ENCODE data around the gene HIRA.
A peak's percentile ranks its signal among the peaks of the same experiment; 100 is the strongest.
"Not testable (repeated sequence)": the region's sequence is repeated elsewhere in the genome, so short reads cannot be mapped to it uniquely, and the experiment has no call there.

Gene HIRA

DNA sequence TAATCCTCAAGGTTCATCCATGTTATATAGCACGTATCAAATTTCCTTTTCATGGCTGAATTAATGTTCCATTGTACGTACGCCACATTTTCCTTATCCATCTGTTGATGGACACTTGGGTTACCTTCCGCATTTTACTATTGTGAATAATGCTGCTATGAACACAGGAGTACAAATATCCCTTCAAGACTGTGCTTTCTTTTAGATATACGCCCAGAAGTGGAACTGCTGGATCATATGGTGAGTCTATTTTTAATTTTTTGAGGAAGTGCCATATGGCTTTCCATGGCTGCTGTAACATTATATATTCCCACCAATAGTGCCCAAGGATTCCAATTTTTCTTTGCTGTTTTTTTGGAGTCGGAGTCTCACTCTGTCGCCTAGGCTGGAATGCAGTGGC is 6.8 kb upstream of the HIRA start:
- DNase-seq, result no peak

DNA sequence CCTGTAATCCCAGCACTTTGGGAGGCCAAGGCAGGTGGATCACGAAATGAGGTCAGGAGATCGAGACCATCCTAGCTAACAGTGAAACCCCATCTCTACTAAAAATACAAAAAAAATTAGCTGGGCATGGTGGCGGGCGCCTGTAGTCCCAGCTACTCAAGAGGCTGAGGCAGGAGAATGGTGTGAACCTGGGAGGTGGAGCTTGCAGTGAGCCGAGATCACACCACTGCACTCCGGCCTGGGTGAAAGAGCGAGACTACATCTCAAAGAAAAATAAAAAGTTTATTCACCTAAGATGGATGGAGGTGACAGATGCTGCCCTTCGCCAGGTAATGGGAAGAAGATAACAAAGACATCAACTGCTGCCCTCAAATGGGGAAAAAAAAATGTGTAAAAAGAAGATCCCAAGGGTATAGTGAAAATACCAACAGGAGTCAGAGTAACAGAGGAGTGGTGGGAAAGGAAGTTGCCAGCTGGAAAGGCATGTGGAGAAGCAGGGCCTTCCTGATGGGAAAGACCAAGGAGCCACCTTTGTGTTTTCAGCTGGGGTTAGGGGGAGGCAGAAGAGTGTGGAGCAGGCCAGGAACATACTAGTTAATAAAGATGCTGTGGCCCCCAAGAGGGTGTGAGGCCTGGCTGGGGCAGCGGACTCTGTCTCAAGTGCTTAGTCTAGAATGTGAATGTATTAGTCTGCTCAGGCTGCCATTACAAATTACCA is 5.1 kb upstream of the HIRA start:
- DNase-seq, result not testable (repeated sequence)

DNA sequence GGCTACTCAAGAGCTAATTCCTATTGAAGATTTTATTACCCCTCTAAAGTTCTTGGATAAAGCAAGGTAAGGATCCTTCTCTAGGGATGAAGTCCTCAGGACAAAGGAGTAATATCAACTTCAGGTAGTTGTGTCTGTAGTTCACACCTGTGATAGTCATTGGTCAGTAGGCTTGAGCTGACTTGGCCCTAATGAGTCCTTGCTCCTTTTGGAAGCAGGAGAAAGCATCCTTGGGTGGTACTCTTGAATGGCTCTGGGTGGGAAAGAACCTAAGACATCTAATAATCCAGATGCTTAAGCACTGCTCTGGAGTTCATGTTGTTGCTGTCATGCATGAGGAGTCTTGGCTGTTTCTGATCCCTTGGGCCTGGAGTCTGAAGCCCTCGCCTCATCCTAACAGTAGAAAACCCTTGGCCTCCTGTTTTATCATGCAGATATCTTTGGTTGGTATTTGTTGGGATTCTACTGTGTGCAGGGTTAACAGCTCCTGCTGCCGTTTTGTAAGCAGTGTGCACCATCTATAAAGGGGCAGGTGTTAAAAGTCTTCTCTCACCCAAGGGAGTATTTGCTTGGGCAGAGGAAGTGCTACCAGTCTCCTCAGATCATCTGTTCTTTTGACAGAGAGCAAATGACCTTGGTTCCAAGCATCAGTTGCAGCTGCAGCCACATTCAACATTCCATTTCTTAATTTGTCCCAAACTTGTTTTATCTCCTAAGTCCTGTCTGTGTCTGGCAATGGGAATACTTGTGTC is 3.5 kb upstream of the HIRA start:
- DNase-seq, result no peak

DNA sequence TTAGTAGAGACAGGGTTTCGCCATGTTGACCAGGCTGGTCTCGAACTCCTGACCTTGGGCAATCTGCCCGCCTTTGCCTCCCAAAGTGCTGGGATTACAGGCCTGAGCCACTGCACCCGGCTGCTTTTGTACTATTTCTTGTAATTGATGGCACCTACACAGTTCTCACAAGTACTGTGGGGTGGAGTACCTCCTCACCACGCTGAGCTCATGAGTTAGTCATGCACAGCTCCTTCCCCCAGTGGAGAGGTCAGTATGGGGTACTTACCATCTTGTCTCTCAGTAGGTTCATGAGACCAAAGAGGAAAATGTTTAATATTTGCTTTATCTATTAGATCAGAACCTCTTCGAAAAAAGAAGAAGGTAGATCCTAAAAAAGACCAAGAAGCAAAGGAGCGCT is 2.9 kb upstream of the HIRA start:
- DNase-seq, result no peak

DNA sequence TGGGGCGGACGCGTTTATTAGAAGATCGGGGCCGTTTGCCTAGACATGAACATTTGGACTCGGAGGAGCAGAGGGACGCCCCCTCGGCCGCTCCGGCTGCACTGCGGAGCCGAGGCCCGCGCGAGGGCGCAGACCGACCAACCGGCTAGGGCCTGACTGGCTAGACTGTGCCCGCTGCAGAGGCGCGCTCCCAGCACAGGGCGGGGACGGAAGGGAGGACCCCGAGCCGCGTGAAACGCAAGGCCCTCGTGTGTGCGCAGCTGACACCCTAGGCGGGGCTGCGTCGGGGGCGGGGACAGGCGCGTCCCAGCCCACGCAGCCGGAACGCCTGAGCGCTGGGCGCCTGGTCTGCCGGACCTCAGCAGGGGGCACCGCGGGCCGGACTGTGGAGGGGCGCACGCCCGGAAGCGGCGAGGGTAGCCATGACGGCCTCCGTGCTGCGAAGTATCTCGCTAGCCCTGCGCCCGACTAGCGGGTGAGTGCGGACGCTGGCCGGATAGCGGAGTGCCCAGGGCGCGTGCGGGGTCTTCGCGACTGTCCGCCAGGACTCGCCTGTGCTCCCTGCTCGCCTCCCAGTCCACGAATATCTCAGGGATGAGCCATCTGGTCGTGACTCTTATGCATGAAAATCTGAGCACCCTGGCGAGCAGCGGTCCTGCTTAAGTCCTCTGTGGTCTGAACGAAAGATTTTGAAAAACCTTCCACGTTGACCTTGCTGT is 759 bp upstream of the HIRA start, which contains the start of gene MRPL40:
TSS of gene MRPL40 (plus strand) at position 413 of the 719 bp plus-strand sequence. CDS start at position 423, 10 bp downstream.
- peak; percentile 92 for DNase-seq

DNA sequence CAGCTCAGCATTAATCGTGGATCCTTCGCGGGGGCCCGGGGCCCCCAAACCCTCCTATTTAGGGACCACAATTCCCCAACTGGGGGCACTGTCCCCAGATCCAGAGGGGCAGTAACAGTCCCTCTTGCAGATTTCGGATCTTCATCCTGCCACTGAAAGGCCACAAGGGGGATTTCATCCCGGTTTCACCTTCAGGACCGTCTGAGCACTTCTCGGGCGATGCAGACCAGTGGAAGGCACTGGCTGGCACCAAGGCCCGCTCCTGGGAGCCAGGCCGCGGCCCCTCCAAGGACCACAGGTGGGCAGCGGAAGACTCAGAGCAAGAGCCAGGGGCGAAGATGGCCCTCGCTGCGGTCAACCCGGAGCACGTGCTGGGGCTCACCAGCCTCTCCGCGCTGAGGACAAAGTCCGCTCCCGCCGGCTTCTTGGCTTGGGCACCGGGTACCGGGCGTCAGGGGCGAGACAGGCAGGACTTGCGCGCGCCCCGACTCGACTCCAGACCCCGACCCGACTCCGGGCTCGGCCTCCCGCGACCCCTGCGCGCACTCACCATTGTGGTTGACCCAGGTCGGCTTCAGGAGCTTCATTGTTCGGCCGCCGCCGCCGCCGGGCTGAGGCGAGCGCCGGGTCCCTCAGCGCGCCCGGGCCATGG is 517 bp downstream of the HIRA start:
- DNase-seq, result no peak

DNA sequence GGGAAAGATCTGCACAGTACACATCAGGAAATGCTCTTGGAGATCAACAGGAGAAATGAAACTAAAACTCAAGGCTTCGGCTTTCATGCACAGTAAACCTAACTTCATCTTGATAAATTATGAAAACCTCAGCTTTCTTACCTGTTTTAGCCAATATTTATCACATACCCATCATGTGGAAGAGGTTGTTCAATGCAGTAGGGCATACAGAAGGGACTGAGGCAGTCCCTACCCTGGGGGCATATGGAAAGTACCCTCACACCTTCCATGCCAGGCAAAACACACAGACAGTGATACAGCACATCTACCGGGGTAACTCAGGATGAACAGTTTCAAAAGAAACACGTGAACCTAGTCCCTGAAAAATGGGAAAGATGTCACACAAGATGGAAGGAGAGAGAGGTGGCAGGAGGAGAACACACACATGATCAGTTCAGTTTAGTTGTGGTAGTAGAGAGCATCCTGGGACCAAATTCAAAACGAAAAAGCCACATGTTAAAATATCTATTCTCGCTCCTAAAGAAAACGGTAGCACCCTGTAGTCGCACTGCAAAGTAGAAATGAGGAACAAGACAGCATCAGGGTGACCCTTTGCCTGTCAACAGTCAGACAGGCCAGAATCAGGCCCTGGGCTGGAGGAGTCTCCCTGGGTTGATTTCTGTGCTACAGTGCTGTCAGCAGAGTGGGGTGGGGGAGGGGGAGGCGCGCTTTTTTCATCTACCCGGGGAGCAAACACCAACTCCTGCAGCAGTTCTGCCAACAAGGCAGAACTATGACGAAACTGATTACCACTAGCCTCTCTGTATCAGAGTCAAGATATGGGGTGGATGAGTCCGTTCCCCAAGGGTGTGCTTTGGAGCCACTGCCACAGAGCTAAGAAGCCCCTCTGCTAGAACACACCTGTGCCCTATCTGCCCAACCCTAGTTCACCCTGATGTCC is 1.3 kb downstream of the HIRA start:
- DNase-seq, result peak; percentile 43

DNA sequence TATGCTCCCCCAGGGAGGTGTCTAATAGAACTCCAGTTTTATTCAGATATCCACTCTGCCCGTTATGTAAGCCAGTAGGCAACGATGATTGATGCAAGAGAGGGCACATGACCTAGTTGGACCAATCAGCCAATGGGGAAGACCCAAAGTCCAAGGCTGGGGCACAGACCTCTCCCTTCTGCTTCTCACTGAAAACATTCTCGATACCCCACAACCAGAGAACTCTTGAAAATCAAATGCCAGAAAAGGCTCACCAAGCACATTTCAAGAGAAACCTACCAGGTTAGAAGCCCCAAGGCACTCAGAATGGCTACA is 7.4 kb downstream of the HIRA start:
- DNase-seq, result no peak

DNA sequence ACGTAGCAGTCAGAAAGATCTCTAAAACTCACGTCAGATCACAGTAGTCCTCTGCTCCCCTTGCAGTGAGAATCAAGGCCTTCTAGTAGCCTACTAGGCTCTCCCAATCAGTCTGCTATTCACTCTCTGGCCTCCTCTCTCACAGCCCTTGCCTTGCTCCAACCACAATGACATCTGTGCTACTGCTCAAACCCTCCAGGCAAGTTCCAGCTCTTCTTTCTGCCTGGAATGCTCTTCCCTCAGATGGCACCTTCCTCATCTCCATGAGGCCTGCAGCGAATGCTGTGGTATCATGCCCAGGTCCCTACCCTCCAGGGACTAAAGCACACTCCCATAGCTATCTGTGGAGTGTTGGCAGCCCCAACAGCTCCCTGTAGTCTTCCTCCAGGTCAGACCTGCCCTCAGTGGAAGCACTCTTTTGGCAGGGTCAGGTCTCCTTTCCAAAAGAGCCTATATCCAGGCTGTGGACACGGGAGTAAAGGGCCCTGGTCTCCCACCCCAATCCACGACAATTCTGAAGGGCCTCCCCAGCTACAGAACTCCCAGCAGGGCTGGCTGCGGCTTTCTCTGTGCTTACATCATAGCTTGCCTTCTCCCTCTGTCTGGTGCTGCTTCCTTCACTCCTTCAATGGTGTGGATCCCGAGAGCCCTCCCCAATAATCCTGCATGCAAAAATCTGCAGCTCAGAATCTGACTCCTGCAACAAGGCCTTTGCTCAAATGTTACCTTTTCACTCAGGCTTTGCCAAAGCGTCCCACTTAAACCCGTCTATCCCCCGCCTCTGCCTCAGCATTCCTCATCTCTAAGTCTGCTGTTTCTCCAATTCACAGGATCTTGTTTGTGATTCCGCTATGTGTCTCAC is 8.9 kb downstream of the HIRA start:
- DNase-seq, result no peak

DNA sequence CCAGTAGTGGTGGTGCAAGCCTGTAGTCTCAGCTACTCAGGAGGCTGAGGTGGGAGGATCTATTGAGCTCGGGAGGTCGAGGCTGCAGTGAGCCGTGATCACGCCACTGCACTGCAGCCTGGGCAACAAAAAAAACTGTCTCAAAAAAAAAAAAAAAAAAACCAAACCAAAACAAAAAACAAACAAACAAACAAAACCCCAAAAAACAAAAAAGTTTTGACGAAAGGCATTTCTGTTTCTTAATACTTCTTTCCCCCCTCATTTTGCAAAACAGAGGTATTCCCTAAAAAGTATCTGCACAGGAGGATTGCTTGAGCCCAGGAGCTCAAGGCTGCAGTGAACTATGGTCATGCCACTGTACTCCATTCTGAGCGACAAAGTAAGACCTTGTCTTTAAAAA is 11.2 kb downstream of the HIRA start:
- no peak for DNase-seq

DNA sequence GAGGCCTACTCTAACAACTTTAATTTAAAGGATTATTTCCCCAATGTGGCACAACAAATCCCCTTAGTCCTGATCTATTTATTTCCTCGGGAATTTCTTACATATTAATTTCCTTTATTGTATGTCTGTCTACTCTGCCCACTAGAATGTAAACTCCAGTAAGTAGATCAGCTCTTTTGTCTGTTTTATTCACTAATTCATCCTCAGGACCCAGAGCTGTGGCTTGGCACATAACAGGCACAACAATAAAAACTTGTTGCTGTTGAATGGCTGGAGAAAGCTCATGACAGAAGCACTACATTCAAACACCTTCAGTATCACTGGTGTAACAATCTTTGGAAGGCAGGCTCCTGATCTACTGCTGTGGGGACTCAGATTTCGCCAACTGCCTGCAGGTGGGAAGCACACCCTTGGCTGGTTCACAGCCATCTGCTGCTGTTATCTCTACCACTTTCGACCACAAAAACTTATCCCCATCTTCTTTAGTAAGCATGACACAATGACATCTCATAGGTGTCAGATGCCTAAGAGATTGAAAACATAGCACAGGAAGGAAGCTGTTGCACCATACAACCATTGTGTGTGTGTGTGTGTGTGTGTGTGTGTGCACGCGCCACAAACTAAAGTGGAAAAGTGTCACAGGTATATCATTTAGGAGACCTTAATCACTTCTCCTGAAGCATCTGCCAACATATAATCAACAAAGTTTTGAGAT is 11.9 kb downstream of the HIRA start:
- DNase-seq, result peak; percentile 65

DNA sequence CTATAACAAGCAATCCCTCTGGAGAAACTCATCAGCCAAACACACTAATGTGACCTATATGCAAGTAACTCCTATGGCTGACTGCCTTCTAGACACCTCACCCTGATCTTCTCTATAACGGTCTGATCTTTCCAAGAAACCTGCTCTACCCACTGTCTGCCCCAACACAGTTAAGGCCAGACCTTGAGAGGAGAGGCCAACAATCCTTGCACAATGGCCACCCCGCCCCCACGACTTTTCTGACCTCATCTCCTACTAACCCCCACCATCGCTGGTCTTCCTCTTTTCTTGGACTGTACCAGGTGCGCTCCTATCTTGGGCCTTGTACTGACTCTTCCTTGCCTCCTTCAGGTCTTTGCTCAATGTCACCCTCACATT is 12.5 kb downstream of the HIRA start:
- DNase-seq, result no peak

DNA sequence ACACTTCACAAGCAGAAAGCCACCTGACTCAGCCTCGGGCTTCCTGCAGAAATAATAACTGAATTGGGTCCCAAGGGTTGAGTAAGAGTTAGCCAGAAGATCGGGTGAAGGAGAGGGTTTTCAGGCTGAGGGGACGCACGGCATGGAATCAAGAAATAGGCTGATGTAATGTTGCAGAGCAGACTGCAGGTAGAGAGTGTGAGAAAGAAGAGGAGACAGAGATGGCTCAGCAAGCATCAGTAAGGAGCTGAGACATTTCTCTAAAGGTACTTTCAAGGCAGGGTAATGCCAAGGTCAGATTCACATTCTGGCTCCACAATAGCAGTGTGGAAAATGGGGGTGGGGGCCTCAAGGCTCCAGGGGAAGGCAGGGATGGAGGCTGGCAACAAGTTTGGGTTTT is 18.6 kb downstream of the HIRA start:
- no peak for DNase-seq

DNA sequence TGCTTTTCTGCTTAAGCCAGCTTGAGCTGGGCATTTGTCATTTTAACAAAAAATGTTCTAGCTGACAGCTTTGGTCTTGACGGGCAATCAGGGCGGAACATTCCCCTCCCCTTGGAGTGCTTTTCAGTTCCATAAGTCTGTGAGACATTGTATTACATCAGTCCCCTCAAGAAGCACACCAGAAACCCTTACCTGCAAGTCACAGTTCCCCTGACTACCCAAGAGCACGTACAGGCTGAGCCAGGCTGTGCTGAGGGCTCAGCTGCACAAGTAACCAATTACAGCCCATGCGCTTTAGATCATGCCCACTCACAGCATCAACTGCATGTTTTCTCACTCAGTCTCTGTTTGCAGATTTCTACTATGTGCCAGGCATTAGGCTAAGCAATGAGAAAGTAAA is 19.1 kb downstream of the HIRA start:
- DNase-seq, result no peak

DNA sequence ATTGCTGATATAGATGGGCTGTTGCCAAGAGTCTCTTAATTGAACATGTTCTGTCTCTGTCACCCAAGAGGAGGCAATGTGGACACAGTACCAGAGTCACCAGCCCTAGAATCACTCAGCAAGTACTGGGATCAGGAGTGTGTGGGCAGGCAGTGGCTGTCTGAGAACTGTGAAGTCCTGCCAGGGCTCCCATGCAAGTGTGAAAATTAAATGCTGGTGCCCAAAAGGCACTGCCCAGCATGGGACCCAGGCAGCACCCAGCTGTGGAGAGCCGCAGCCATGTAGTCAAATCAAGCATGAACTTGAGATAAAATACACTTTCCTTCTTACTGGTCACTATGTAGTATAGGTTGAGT is 19.9 kb downstream of the HIRA start:
- DNase-seq, result no peak

DNA sequence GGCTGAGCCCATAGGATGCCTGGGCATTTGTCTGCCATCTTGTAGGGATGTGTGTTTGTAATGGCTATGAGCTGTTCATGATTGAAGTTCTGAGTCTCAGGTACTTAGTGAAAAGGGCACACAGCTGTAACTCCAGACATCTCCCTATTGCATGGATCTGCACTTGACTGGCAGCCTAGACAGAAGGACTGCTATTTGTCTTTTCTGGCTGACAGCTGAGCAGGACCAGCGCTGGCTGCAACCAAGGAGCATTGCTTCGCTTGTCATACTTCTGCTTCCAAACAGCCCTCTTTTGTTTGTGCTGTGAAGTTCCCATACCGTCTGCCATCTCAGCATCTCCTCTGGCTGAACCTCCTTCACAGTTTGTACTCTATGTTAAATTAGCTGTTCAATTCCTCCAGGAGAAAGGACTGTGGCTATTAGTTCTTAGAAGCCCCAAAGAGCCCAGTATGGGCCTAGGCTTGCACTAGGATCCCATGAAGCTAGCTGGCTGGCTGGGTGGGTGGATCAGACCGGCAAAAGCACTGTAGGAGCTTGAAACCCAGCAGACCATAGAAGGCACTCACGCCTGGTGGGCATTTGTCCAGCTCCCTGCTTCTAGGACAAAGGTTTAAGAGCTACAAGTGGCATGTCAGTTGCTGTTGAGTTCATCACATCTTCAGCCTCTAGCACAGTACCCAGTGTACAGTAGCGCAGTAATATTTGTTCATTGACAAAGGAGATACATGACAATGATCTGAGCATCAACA is 20.4 kb downstream of the HIRA start:
- no peak for DNase-seq

DNA sequence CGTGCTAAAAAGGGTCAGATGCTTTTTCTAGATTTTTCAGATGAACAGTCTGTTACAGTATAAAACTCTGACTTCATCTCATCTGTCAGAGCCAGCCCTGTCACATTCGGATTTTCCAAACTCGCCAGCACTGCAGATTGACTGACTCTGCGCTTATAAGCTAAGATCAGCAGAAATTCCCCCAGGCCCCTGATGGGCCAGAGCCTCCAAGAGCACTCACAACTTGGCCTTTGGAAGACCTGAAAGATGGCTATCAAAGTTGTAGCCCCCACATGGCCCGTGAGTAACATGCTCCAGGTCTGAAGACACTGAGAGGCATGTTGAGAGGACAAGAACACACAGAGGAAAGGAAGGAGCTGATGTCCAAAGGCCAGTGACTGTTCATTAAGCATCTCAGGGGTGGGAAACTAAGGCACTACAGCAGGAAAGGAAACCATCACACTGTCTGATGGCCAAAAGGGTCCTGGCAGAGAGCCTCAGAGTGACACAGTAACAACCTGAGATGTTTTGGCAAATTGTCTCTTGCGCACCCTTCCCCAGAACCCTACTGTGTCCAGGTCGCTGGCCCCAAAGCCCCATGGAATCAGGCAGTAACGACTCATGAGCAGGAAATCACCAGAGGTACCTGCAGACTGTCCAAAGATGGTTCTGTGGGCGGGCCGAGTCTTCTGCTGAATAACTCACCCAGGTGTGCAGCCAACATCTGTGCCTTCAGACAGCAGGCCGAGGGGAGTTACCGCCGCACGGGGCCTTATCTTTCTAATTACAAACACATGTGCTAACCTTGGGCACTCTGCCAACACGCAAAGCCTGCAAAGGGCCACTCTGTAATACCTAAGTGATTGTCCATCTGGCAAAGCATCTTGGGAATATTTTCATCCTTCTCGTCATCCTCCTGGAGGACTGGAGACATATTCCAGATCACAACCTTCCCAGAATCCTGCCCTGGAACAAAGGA is 23.6 kb downstream of the HIRA start:
- no peak for DNase-seq

DNA sequence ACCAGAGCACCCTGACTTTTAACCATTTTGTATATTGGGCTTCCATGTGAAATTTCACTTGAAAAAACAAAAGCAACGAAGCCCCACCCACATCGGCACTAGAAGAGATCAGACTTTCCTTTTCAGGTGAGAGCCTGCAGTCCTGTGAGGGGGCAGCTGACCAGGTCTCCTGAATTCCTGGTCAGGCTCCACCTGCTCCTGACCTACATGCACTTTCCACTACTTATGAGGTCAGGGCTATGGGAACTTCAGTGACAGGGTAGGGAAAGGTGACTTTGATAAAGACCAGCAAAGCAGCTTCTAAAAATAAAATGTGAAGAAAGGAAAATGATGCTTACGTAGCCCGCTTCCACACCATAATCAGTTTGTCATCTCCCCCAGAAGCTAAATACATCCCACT is 24.7 kb downstream of the HIRA start:
- no peak for DNase-seq

DNA sequence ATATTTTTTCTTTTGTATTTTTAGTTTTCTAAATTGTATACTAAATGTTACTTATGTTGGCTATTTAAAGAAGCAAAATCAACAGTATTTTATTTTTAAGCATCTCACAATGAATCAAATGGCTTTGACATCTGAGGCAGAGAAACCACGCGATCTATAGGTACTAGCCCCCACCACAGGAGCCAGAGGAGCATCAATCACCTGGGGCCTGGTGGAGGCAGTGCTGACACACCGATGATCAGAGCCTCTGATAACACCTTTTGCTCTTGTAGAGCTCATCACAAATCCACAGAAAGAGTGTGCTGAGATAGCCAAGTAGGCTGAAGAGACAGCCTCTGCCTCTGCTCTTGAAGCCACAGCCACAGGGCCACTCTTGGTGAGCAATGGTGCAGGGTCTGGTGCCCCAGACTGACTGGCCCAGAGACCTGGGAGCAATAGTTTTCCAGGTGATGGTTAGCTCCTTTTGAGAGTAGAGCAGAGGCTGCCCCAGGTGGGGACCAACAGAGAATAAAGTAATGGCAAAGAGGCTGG is 25.2 kb downstream of the HIRA start:
- no peak for DNase-seq

Measured in stimulated activated CD4-positive, alpha-beta T cell treated with anti-CD3 and anti-CD28 coated beads, Interleukin-1b, Interleukin-23, amount 100 ng/mL, for 48 hours (primary cell).